ENCODE data around the gene NR2C1. TPM values are rescaled to one million over a fixed set of nuclear protein-coding genes. Genes with fewer than 3 reads are reported as not detected.

Gene NR2C1
- total RNA-seq, 1 experiment from 2014 or later, result 33.0 TPM

DNA sequence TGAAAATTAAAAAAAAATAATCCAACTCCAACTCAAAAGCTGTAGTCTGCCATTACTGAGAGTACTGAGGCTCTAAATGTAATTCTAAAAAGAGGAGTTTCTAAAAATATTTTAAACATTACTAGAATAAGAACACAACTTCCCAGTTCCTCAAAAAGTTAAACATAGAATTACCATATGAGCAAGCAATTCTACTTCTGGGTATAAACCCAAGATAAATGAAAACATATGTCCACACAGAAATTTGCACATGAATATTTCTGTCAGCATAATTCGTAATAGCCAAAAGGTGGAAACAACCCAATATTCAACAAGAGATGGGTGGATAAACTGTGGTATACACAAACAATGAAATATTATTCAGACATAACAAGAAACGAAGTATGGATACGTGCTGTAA lies 15.0 kb upstream of the NR2C1 start:
- DNase-seq (ENCODE audit: extremely low read depth, low read depth), result no peak

DNA sequence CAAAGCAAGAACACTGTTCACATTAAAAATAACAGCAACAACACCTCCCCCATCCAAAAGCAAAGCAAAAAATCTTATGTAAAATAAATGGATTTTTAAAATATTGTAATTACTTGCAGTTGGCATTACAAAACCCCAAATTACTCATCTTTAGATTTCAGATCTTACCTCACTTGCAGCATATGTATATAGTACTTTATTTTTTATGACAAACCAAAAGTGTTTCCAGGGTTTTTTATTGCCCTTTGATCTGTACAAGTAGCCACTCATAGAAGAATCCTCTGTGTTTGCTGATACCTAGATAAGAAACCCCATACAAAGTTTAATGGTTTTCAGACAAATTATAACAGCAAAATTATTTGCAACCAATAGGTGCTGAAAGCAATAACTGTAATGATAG lies 12.2 kb upstream of the NR2C1 start:
- no peak for DNase-seq (ENCODE audit: extremely low read depth, low read depth)

DNA sequence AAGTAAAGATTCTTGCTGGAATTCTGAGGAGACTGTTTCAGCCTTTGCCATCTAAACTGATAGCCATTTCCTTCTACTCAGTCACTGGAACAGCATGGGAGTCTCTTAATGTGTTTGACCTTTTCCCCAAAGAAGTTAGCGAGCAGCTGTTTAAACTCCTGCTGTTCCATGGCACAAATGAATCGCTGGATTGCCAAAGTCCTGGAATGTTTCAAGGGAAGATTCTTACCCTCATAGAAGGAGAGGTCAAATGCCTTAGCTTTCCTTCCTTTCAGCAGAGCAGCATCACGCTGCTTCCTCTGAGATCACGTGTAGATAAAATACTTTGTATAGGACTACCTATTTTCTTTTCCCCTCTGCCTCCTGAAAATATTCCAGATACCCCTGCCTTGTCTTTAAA lies 10.5 kb upstream of the NR2C1 start:
- no peak for DNase-seq (ENCODE audit: extremely low read depth, low read depth)

DNA sequence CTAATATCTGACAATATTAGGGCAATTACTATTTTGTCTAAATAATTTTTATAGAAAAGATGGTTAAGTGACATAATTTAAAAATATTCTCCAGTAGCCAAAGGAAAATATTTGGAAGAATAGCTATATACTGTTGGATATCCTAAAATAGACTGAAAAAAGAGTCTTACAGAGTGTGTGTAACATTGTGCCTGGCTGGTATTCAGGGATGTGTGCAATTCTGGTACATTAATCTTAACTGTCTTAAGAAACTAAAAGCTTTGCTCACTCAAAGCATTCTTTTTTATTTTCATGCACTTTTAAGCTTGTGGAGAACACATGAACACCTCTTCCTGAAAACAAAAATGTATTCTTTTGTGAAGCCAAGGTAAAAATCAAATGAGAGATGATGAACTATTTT lies 10.1 kb upstream of the NR2C1 start:
- DNase-seq (ENCODE audit: extremely low read depth, low read depth), result no peak

- no peak for DNase-seq (ENCODE audit: extremely low read depth, low read depth)
These were observed 3.9 kb upstream of the NR2C1 start for GRCh38 chr12:95077341-95077740.

GRCh38 chr12:95074766-95075165 lies 1.3 kb upstream of the NR2C1 start:
- DNase-seq (ENCODE audit: extremely low read depth, low read depth), result no peak

- no peak for DNase-seq (ENCODE audit: extremely low read depth, low read depth)
These were observed 491 bp upstream of the NR2C1 start for GRCh38 chr12:95073698-95074520.

DNA sequence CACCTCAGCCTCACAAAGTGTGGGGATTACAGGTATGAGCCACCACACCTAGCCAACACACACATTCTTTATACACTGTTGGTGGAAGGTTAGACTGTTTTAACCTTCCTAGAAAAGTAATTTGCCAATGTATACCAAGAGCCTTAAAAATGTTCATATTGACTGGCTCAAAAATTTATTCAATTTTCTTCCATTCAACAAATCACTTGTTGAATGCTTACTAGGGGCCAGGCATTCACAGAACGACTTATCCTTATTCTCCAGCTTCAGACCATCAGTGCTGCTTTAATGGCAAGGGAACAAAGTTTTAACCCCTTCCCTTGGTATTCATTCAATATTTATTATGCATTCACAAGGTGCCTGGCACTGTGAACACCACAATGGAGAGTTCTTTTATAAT lies 3.0 kb downstream of the NR2C1 start:
- no peak for DNase-seq (ENCODE audit: extremely low read depth, low read depth)

- DNase-seq (ENCODE audit: extremely low read depth, low read depth), result no peak
These were observed 7.1 kb downstream of the NR2C1 start for GRCh38 chr12:95066091-95066855.

GRCh38 chr12:95060951-95061350 lies 12.5 kb downstream of the NR2C1 start:
- no peak for DNase-seq (ENCODE audit: extremely low read depth, low read depth)

GRCh38 chr12:95059984-95060383 lies 13.4 kb downstream of the NR2C1 start:
- DNase-seq (ENCODE audit: extremely low read depth, low read depth), result no peak

- no peak for DNase-seq (ENCODE audit: extremely low read depth, low read depth)
These were observed 16.0 kb downstream of the NR2C1 start for GRCh38 chr12:95057424-95057823.

GRCh38 chr12:95055057-95055456 lies 18.4 kb downstream of the NR2C1 start:
- no peak for DNase-seq (ENCODE audit: extremely low read depth, low read depth)

- DNase-seq (ENCODE audit: extremely low read depth, low read depth), result no peak
These were observed 19.2 kb downstream of the NR2C1 start for GRCh38 chr12:95054206-95054605.

- DNase-seq (ENCODE audit: extremely low read depth, low read depth), result no peak
These were observed 22.2 kb downstream of the NR2C1 start for GRCh38 chr12:95051241-95051640.

GRCh38 chr12:95037906-95038305 lies 35.5 kb downstream of the NR2C1 start:
- no peak for DNase-seq (ENCODE audit: extremely low read depth, low read depth)

DNA sequence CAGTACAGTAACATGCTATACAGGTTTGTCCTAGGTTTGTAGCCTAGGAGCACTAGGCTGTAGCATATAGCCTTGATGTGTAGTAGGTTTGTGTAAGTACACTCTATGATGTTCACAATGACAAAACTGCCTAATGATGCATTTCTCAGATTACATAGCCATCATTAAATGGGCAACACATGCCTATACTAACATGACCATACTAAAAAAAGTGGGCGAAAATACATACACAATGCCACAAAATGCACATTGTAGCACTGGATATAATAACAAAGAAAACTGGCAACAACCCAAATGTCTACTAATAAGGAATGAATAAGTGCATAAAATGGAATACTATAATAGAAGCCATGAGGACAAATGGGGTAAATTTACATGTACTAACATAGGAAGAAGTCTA lies 38.7 kb downstream of the NR2C1 start:
- DNase-seq (ENCODE audit: extremely low read depth, low read depth), result no peak

DNA sequence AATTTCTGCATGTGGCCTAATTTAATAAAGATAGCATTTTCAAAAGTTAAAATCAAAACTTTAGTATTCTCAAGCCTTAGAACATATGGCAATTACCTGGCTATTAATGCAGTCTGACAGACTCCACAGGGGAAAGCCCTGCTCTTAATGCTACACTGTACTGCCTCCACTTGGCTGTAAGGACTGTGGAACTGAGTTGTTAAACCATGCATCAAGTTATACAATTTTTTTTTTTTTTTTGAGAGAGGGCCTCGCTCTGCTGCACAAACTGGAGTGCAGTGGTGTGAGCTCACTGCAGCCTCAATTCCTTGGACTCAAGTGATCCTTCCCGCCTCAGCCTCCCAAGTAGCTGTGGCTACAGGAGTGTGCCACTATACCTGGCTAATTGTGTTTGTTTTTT lies 50.9 kb downstream of the NR2C1 start:
- DNase-seq (ENCODE audit: extremely low read depth, low read depth), result no peak

DNA sequence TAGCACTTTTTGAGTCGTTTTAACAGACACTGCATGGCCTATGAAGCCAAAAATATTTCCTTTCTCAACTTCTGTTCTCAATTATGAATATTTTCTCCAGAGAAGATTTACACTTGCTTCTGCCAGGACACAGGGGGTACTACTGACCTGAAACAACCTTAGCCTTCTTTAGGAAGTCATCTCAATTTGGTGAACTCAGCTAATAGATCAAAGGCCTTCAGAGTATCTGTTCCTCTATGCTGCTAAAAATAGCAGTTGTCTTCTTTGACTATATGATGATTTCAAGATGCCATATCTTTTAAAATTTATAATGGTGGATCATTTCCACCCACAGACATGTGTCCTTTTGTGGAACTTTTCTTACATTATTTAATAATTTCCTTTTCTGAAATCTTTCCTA lies 55.9 kb downstream of the NR2C1 start:
- DNase-seq (ENCODE audit: extremely low read depth, low read depth), result no peak

DNA sequence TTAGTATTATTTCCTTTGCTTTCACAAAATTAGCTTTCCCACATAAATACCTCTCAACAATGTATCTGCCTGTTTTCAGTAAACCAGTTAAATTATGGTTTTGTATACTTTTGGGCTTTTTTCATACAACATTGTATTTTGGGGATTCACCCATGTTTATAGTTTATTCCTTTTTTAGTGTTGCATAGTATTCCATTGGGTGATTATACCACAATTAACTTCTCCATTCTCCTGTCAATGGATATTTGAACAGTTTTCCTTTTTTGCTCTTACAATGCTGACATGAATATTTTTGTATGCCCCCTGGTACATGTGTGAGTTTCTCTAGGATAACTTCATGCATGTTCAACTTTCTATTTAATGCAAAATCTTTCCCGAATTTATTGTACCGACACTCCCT lies 57.3 kb downstream of the NR2C1 start:
- DNase-seq (ENCODE audit: extremely low read depth, low read depth), result no peak

DNA sequence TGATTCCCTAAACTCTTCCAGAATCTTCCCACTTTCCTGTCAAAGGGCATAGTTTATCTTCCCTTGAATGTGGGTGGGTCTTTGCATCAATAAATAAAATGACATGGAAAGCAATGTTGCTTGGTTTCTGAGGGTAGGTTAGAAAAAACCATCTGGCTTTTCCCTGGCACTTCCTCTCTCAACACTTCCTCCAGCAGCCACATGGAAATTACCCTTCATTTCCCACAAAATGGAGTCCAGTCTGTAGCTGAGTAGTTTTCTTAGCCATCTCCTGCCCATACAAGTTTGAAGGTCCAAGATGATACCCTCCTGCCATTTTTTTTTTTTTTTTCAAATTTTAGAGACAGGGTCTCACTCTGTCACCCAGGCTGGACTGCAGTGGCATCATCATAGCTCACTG lies 58.9 kb downstream of the NR2C1 start:
- DNase-seq (ENCODE audit: extremely low read depth, low read depth), result no peak

GRCh38 chr12:95006206-95006605 lies 67.2 kb downstream of the NR2C1 start:
- DNase-seq (ENCODE audit: extremely low read depth, low read depth), result no peak
